Measurements from ENCODE around the gene EFNA3. TPM values are rescaled to one million over a fixed set of nuclear protein-coding genes. Genes with fewer than 3 reads are reported as not detected.

Gene EFNA3
- total RNA-seq, 1 donor = 4.8 TPM

- DNase-seq (ENCODE audit: low read depth in 2 of 3, low spot score in 2 of 3) = no peak
Measured at GRCh38 chr1:155082301-155083051, 3.8 kb downstream of the EFNA3 start.

GRCh38 chr1:155083052-155083541 lies 4.5 kb downstream of the EFNA3 start:
- DNase-seq (ENCODE audit: low read depth in 2 of 3, low spot score in 2 of 3) = no peak

- DNase-seq (ENCODE audit: low read depth in 2 of 3, low spot score in 2 of 3) = peak in 2 of 3 donors; percentile 66 to 72
Measured at GRCh38 chr1:155083865-155084721, 5.5 kb downstream of the EFNA3 start.

- DNase-seq (ENCODE audit: low read depth in 2 of 3, low spot score in 2 of 3) = peak; percentile 82 to 96 (median 92)
Measured at GRCh38 chr1:155084722-155085503, 6.3 kb downstream of the EFNA3 start.

GRCh38 chr1:155085504-155086127 lies 7.0 kb downstream of the EFNA3 start:
- DNase-seq (ENCODE audit: low read depth in 2 of 3, low spot score in 2 of 3) = peak in 2 of 3 donors; percentile 63 to 72

- DNase-seq (ENCODE audit: low read depth in 2 of 3, low spot score in 2 of 3) = peak in 2 of 3 donors; percentile 70 to 80
Measured at GRCh38 chr1:155086128-155086741, 7.6 kb downstream of the EFNA3 start.

GRCh38 chr1:155086856-155087535 lies 8.4 kb downstream of the EFNA3 start:
- DNase-seq (ENCODE audit: low read depth in 2 of 3, low spot score in 2 of 3) = no peak

- peak; percentile 78 to 84 (median 80) for DNase-seq (ENCODE audit: low read depth in 2 of 3, low spot score in 2 of 3)
Measured at GRCh38 chr1:155091071-155092051, 12.7 kb downstream of the EFNA3 start.

- no peak for DNase-seq (ENCODE audit: low read depth in 2 of 3, low spot score in 2 of 3)
Measured at GRCh38 chr1:155092131-155092530, 13.5 kb downstream of the EFNA3 start.

GRCh38 chr1:155092641-155093040 lies 14.0 kb downstream of the EFNA3 start:
- DNase-seq (ENCODE audit: low read depth in 2 of 3, low spot score in 2 of 3) = no peak

GRCh38 chr1:155093911-155094621 lies 15.4 kb downstream of the EFNA3 start:
- DNase-seq (ENCODE audit: low read depth in 2 of 3, low spot score in 2 of 3) = peak in 2 of 3 donors; percentile 54 to 73

- no peak for DNase-seq (ENCODE audit: low read depth in 2 of 3, low spot score in 2 of 3)
Measured at GRCh38 chr1:155094622-155094948, 15.9 kb downstream of the EFNA3 start.

- no peak for DNase-seq (ENCODE audit: low read depth in 2 of 3, low spot score in 2 of 3)
Measured at GRCh38 chr1:155099331-155099730, 20.7 kb downstream of the EFNA3 start.

GRCh38 chr1:155103325-155103724 lies 24.7 kb downstream of the EFNA3 start:
- no peak for DNase-seq (ENCODE audit: low read depth in 2 of 3, low spot score in 2 of 3)

- no peak for DNase-seq (ENCODE audit: low read depth in 2 of 3, low spot score in 2 of 3)
Measured at GRCh38 chr1:155104605-155105534, 26.2 kb downstream of the EFNA3 start.

GRCh38 chr1:155105604-155106011 lies 27.0 kb downstream of the EFNA3 start:
- DNase-seq (ENCODE audit: low read depth in 2 of 3, low spot score in 2 of 3) = no peak

GRCh38 chr1:155106862-155107261 lies 28.2 kb downstream of the EFNA3 start:
- no peak for DNase-seq (ENCODE audit: low read depth in 2 of 3, low spot score in 2 of 3)

Data from hematopoietic multipotent progenitor cell (in vitro differentiated cells).